Spleen (tissue), 11 donors: Measurements from ENCODE around the gene CNOT6. TPM values are rescaled to one million over a fixed set of nuclear protein-coding genes. Genes with fewer than 3 reads are reported as not detected.
A peak's percentile ranks its signal among the peaks of the same experiment; 100 is the strongest.

Source experiments
- DNase-seq: peaks from one replicate; pipeline ENCODE4 v3.0.0-alpha.2; 2020
- H3K27ac ChIP-seq, 8 donors: fragments of 200-600 bp; sonication (generic) in 7 of 8; 1 replicate in 4 of 8; 2 replicates in 4 of 8; pipeline versions ENCODE4 v1.5.0 to v1.8.0; 2016 to 2021; ENCODE audit warnings: inconsistent platforms in 4 of 8, mild to moderate bottlenecking in 4 of 8, moderate library complexity in 1 of 8
- H3K27me3 ChIP-seq, 7 donors: fragments of 200-600 bp; sonication (generic) in 6 of 7; replicated peaks in 1 of 7; 1 replicate in 4 of 7; 2 replicates in 3 of 7; pipeline versions ENCODE4 v1.5.0 to v1.8.0; 2016 to 2021; ENCODE audit warnings: inconsistent platforms in 3 of 7, mild to moderate bottlenecking in 1 of 7
- H3K36me3 ChIP-seq, 6 donors: fragments of 200-600 bp; sonication (generic) in 5 of 6; 1 replicate in 4 of 6; 2 replicates in 2 of 6; pipeline versions ENCODE4 v1.5.0 to v1.8.0; 2016 to 2021; ENCODE audit warnings: inconsistent platforms in 2 of 6
- H3K4me1 ChIP-seq, 6 donors: fragments of 200-600 bp; sonication (generic) in 5 of 6; 1 replicate in 3 of 6; 2 replicates in 3 of 6; pipeline versions ENCODE4 v1.5.0 to v1.8.0; 2016 to 2021; ENCODE audit warnings: inconsistent platforms in 3 of 6
- H3K4me3 ChIP-seq, 8 donors: fragments of 200-600 bp; sonication (generic) in 7 of 8; 1 replicate in 4 of 8; 2 replicates in 4 of 8; pipeline versions ENCODE4 v1.5.0 to v1.8.0; 2016 to 2021; ENCODE audit warnings: inconsistent platforms in 4 of 8, mild to moderate bottlenecking in 4 of 8, moderate library complexity in 2 of 8
- H3K9me3 ChIP-seq, 8 donors: fragments of 200-600 bp; sonication (generic) in 7 of 8; 1 replicate in 4 of 8; 2 replicates in 4 of 8; pipeline versions ENCODE4 v1.5.0 to v1.8.0; 2016 to 2021; ENCODE audit warnings: inconsistent platforms in 4 of 8
- POLR2A ChIP-seq, 3 donors: fragments of 450-650 bp; IDR thresholded peaks; one replicate each; pipeline ENCODE4 v1.5.1; 2017; ENCODE audit warnings: antibody characterized with exemption in 3 of 3, mild to moderate bottlenecking in 1 of 3
- POLR2AphosphoS5 ChIP-seq, 3 donors: sonication (generic); formaldehyde crosslinking; IDR thresholded peaks; one replicate each; pipeline ENCODE4 v1.5.1; 2017; ENCODE audit warnings: antibody characterized with exemption in 3 of 3
- WGBS, 5 donors: extraction: QIAGEN DNeasy Blood & Tissue Kit in 3 of 5; methylation state at CpG; one replicate each; pipeline versions ENCODE4 v1.1.5 to v1.1.7; 2013 to 2018; 5-methylcytosine and 5-hydroxymethylcytosine counted together
- intact Hi-C: fragments of 100-400 bp; cut with DNase I; formaldehyde crosslinking; loops from one replicate; pipeline ENCODE4 v1.15.0; 2023; ENCODE audit warnings: low total_unique reads
- polyA plus RNA-seq, 3 donors: library from polyadenylated mRNA; stranded (reverse); fragments of 200-250 nt; gene quantifications; one replicate each; pipeline ENCODE4 v1.2.1, GENCODE V29; 2013
- total RNA-seq, 7 donors: library from RNA; depleted of rRNA in 3 of 7; stranded (reverse); fragments of >200 nt in 3 of 7; fragmentation: NEBNext Ultra II Directional in 4 of 7; extraction: Animal tissue kit (Norgen Biotek cat#: 25700) in 4 of 7; gene quantifications; one replicate each; pipeline versions ENCODE4 v1.1.0 to v1.2.1, GENCODE V29; 2016 to 2021
- TF ChIP-seq, protein P1 (sequence below), 11 experiments: fragments of 200-600 bp in 7 of 11; fragments of 450-650 bp in 4 of 11; sonication (generic) in 4 of 11; IDR thresholded peaks in 8 of 11; conservative IDR thresholded peaks in 3 of 11; 1 replicate in 7 of 11; 2 replicates in 4 of 11; pipeline versions ENCODE4 v1.4.0 to v1.8.0; 2016 to 2021; ENCODE audit warnings: antibody characterized with exemption in 11 of 11, inconsistent platforms in 4 of 11, mild to moderate bottlenecking in 1 of 11
- donor health status: healthy with polysubstance abuse.
- donor health status: DM: no; HTN: no; CAD: no; lungs with moderate emphysema.
- donor health status: DM: no; HTN: no; CAD: no.
- donor health status: Bipolar disorder and iron deficiency.
- donor health status: healthy.
- donor health status: DM: no; HTN: no; CAD: no.
- donor health status: DM: yes; HTN: yes; CAD: no.

CNOT6 gene
- total and polyA plus RNA-seq, 10 donors, result 5.5 to 26.5 (median 21.6) TPM

DNA sequence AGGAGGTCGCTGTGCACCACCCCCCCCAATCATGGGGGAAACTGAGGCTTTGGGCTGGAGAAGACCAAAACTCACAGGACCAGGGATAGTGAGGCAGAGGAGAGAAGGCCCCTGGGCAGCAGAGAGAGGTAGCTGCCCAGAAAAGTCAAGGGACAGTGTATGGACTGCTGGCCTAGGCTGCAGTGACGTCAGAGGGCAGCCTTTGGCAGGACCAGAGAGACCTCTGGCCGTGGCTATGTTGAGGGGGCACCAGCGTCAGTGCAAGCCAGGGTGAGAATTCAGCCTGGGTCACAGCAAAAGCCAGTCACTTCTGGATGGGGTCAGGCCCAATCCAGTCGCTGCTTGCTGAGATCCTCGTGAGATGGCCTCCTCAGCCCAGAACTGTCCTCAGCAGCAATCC is 128.7 kb downstream of the CNOT6 start:
- intact Hi-C loops, result no loop called here

DNA sequence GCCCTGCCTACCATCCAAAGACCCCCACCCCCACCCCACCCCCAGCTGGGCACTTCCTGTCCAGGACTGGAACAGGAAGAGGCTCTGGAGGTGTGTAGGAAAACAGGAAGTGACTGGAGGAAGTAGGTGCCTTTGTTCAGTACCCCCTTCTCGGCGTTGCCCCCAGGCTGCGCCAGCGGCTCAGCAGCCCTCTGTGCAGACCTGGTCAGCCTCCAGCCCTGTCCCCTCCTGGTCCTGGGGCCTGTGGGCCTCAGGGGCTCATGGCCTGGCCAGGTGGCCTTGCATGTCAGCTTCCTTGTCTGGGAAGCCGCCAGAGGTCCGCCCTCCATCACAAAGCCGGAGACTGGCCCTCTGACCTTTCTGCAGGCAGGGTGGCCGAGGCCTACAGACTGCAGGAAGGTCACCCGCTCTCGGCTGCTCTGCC is 129.2 kb downstream of the CNOT6 start:
- H3K9me3 ChIP-seq, result no peaks in the 10 kb centered on the region
- peak overlapping the region in 5 of 8 donors; percentile 52 to 65 (median 57) for H3K27ac ChIP-seq
- peaks cover 0 to 49% (median 21%) of the 10 kb centered on the region in 6 donors for H3K4me1 ChIP-seq

More for the DNA sequence above, 128.7 kb downstream of the CNOT6 start:
- Histone ChIP-seq H3K4me3 (no peak overlapping the region), H3K27ac (peak overlapping the region in 5 of 8 donors; percentile 52 to 65 (median 57)), H3K36me3 (peaks cover 0 to 34% (median 2%) of the 10 kb centered on the region in 6 donors), H3K9me3 (no peaks in the 10 kb centered on the region), H3K27me3 (peaks cover 0 to 30% (median 0%) of the 10 kb centered on the region in 7 donors), H3K4me1 (peaks cover 0 to 44% (median 19%) of the 10 kb centered on the region in 6 donors)
- no peak for DNase-seq
- TF ChIP-seq POLR2A (IDR thresholded peaks at IDR 0.05) (no peak), POLR2AphosphoS5 (IDR thresholded peaks at IDR 0.05) (no peak)
- TF ChIP-seq, protein P1, sequence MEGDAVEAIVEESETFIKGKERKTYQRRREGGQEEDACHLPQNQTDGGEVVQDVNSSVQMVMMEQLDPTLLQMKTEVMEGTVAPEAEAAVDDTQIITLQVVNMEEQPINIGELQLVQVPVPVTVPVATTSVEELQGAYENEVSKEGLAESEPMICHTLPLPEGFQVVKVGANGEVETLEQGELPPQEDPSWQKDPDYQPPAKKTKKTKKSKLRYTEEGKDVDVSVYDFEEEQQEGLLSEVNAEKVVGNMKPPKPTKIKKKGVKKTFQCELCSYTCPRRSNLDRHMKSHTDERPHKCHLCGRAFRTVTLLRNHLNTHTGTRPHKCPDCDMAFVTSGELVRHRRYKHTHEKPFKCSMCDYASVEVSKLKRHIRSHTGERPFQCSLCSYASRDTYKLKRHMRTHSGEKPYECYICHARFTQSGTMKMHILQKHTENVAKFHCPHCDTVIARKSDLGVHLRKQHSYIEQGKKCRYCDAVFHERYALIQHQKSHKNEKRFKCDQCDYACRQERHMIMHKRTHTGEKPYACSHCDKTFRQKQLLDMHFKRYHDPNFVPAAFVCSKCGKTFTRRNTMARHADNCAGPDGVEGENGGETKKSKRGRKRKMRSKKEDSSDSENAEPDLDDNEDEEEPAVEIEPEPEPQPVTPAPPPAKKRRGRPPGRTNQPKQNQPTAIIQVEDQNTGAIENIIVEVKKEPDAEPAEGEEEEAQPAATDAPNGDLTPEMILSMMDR (IDR thresholded peaks at IDR 0.05 in 8 of 11, conservative IDR thresholded peaks at IDR 0.05 in 3 of 11), result no peak
- 70 to 82% (median 80%) methylated on average over 2 to 6 of the region's 6 CpGs for WGBS, 5 donors

DNA sequence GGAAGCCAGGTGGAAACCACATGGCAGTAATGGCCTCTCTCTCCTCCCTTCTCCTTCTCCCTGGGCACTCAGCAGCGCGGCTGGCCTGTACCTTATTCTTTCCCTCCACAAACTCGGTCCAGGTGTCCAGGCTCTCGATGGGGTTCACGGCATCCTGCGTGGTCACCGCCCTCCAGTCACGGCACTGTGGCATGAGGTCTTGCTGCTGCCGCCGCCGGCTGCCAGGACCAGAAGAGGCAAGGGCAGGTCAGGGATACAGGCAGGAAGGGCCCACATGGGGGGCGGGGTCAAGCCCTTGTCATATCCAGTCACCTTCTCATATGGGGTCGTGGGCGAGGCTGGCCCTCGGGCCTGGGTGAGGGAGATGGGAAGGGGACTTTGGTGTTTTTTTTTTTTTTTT is 129.7 kb downstream of the CNOT6 start:
- H3K9me3 ChIP-seq, result no peaks in the 10 kb centered on the region
- intact Hi-C loops, result no loop called here
- 55 to 81% (median 76%) methylated on average over 15 of the region's 15 CpGs for WGBS, 5 donors
- H3K27ac ChIP-seq, result peak overlapping the region in 5 of 8 donors; percentile 52 to 65 (median 57)
- peaks cover 0 to 49% (median 19%) of the 10 kb centered on the region in 6 donors for H3K4me1 ChIP-seq
- no peak overlapping the region for H3K4me3 ChIP-seq
- H3K36me3 ChIP-seq, result peaks cover 0 to 37% (median 0%) of the 10 kb centered on the region in 6 donors
- no peak for DNase-seq
- peaks cover 0 to 24% (median 0%) of the 10 kb centered on the region in 7 donors for H3K27me3 ChIP-seq
- TF ChIP-seq, protein P1 (IDR thresholded peaks at IDR 0.05 in 8 of 11, conservative IDR thresholded peaks at IDR 0.05 in 3 of 11), result no peak
- TF ChIP-seq POLR2A (IDR thresholded peaks at IDR 0.05) (no peak), POLR2AphosphoS5 (IDR thresholded peaks at IDR 0.05) (peak in 2 of 3 donors; percentile 48 to 66)

More for the DNA sequence above, 129.2 kb downstream of the CNOT6 start:
- DNase-seq, result no peak
- peaks cover 0 to 28% (median 0%) of the 10 kb centered on the region in 7 donors for H3K27me3 ChIP-seq
- H3K4me3 ChIP-seq, result no peak overlapping the region
- 43 to 75% (median 65%) methylated on average over 8 to 10 of the region's 10 CpGs for WGBS, 5 donors
- TF ChIP-seq, protein P1 (IDR thresholded peaks at IDR 0.05 in 8 of 11, conservative IDR thresholded peaks at IDR 0.05 in 3 of 11), result no peak
- peak; percentile 11 to 71 (median 71) for TF ChIP-seq POLR2AphosphoS5 (IDR thresholded peaks at IDR 0.05)
- intact Hi-C loops, result no loop called here
- peaks cover 0 to 37% (median 2%) of the 10 kb centered on the region in 6 donors for H3K36me3 ChIP-seq

DNA sequence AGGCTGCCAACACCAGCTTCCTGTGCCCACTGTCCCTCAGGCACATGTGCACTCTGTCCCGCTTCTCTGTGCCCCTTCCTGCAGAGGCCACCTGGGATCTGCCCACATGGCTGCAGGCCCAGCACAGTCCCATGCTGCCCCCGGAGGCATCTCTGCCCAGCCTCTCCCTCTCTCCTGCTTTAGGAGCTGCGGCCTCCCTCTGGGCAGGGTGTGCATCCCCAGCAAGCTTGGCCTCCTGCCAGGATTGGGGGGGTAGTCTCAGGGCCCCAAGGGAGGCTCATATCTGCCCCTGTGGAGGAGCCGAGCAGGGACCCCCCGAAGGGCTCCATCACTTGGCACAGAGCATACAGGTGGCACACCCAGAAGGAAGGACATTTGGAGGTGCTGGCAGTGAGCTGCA is 130.4 kb downstream of the CNOT6 start:
- 46 to 80% (median 64%) methylated on average over 5 of the region's 5 CpGs for WGBS, 5 donors
- H3K4me1 ChIP-seq, result peaks cover 0 to 48% (median 19%) of the 10 kb centered on the region in 6 donors
- peaks cover 0 to 38% (median 0%) of the 10 kb centered on the region in 6 donors for H3K36me3 ChIP-seq
- H3K4me3 ChIP-seq, result no peak overlapping the region
- peak overlapping the region in 2 of 8 donors; percentile 52 to 59 for H3K27ac ChIP-seq
- no peaks in the 10 kb centered on the region for H3K9me3 ChIP-seq
- peaks cover 0 to 16% (median 0%) of the 10 kb centered on the region in 7 donors for H3K27me3 ChIP-seq
- intact Hi-C loops, result no loop called here
- TF ChIP-seq, protein P1 (IDR thresholded peaks at IDR 0.05 in 8 of 11, conservative IDR thresholded peaks at IDR 0.05 in 3 of 11), result no peak
- no peak for TF ChIP-seq POLR2AphosphoS5 (IDR thresholded peaks at IDR 0.05)
- TF ChIP-seq POLR2A (IDR thresholded peaks at IDR 0.05), result no peak
- DNase-seq, result no peak
